OCI-LY3 (cell line): Measurements from ENCODE around the gene PPFIA3.

ENCODE experiments used
- CTCF ChIP-seq: fragments of 200-600, 300-600 bp; sonication (generic); IDR thresholded peaks from 2 replicates; pipeline ENCODE4 v1.5.1; 2014; ENCODE audit warnings: antibody characterized with exemption, low read length, low read depth
- EZH2phosphoT487 ChIP-seq: fragments of 200-600 bp; shearing (Covaris generic); IDR thresholded peaks from 2 replicates; pipeline ENCODE4 v1.6.1; 2018; ENCODE audit warnings: antibody characterized with exemption, mixed run types, low read depth

- no peak for TF ChIP-seq CTCF
- TF ChIP-seq EZH2phosphoT487 = no peak
Observed at GRCh38 chr19:49180659-49181058, 61.3 kb downstream of the PPFIA3 start.
